SU-DHL-6 (cell line): ENCODE data around the gene HDGFL2.

Experiments used
- EZH2phosphoT487 ChIP-seq: fragments of 200-600 bp; sonication (generic), shearing (Covaris generic); conservative IDR thresholded peaks from 2 replicates; pipeline ENCODE4 v1.6.1; 2018; ENCODE audit warnings: mild to moderate bottlenecking, antibody characterized with exemption, low read length, moderate library complexity, mixed read lengths
- TF ChIP-seq, protein P1 (sequence below): fragments of 200-600 bp; sonication (generic); IDR thresholded peaks from one replicate; pipeline ENCODE4 v1.5.1; 2017; ENCODE audit warnings: antibody characterized with exemption, mild to moderate bottlenecking, low read length, moderate library complexity; ENCODE audit not compliant: insufficient read depth, poor library complexity, severe bottlenecking

DNA sequence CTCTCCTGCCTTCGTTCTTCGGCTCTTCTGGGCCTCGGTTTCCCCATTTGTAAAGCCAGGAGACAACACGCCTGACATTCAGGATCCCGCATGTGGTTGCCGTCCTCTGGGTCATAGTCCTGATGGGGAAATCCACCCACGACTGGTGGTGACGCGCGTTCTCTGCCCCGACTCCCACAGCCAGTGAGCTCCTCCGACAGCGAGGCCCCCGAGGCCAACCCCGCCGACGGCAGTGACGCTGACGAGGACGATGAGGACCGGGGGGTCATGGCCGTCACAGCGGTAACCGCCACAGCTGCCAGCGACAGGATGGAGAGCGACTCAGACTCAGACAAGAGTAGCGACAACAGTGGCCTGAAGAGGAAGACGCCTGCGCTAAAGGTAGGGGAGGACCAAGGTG lies 16.4 kb downstream of the HDGFL2 start:
- TF ChIP-seq, protein P1, sequence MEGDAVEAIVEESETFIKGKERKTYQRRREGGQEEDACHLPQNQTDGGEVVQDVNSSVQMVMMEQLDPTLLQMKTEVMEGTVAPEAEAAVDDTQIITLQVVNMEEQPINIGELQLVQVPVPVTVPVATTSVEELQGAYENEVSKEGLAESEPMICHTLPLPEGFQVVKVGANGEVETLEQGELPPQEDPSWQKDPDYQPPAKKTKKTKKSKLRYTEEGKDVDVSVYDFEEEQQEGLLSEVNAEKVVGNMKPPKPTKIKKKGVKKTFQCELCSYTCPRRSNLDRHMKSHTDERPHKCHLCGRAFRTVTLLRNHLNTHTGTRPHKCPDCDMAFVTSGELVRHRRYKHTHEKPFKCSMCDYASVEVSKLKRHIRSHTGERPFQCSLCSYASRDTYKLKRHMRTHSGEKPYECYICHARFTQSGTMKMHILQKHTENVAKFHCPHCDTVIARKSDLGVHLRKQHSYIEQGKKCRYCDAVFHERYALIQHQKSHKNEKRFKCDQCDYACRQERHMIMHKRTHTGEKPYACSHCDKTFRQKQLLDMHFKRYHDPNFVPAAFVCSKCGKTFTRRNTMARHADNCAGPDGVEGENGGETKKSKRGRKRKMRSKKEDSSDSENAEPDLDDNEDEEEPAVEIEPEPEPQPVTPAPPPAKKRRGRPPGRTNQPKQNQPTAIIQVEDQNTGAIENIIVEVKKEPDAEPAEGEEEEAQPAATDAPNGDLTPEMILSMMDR = no peak
- TF ChIP-seq EZH2phosphoT487 = no peak
